Thyroid gland (tissue), 4 donors: ENCODE results near the gene NALCN.

Source experiments
- CTCF ChIP-seq, 6 experiments: fragments of 200-600 bp in 3 of 6; fragments of 450-650 bp in 3 of 6; sonication (generic) in 3 of 6; IDR thresholded peaks; one replicate each; pipeline ENCODE4 v1.5.1; 2016 to 2019; ENCODE audit warnings: antibody characterized with exemption in 6 of 6, mild to moderate bottlenecking in 2 of 6, inconsistent platforms in 1 of 6, moderate library complexity in 1 of 6
- POLR2A ChIP-seq, 2 donors: fragments of 450-650 bp; IDR thresholded peaks; one replicate each; pipeline ENCODE4 v1.6.1; 2017; ENCODE audit warnings: antibody characterized with exemption in 2 of 2, mild to moderate bottlenecking in 2 of 2, moderate library complexity in 1 of 2

GRCh38 chr13:101305981-101306411, 110.3 kb downstream of the NALCN start:
- no peak for TF ChIP-seq POLR2A (IDR thresholded peaks at IDR 0.05)
- no peak for TF ChIP-seq CTCF (IDR thresholded peaks at IDR 0.05)
